GM18868 (cell line): ENCODE results near the gene CAD.

Source experiments
- ATAC-seq: cut with Tn5 transposase; IDR thresholded peaks from one replicate; pipeline ENCODE4 v1.9.1; 2021; ENCODE audit warnings: mild to moderate bottlenecking, moderate library complexity; ENCODE audit not compliant: unreplicated experiment

The CAD gene

DNA sequence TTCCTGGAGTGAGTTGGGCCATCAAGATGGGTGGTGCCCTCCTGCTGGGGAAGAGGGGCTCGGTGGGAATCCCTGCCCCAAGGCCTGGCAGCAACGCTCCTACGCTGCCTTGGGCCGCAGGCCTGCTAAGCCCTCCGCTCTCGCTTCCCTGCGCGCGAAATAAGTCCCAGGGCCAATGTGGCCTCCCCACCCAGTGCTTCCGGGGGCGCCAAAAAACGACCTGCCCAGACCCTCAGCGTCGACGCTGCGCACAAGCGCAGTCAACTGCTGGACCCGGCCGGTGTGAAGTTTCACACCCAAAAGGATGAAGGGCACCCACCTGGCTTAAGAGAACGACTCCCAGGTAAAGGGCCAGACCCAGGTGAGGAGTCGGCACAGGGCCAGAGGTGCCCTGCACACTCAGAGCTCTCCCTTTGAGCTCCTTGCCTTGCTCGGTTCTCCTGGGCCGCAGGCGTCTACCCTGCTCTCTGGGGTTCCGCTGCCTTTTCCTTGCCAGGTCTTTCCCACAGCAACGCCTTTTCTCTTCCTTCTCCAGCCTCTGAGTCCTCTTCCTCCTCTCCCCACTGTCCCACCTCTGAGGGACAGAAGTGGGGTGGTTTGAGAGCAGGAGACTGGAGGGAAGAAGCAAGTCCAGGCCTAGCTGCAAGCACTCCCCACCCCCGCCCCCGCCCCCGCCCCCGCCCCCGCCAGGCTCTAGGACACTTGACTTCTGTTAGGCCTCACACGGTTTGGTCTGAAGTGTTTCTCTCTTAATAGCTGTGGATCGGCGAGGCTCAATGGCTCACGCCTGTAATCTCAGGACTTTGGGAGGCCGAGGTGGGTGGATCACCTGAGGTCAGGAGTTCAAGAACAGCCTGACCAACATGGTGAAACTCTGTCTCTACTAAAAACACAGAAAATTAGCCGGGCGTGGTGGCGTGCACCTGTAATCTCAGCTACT is 58.3 kb downstream of the CAD start, which contains the start of gene DNAJC5G:
Gene DNAJC5G (plus strand): TSS at position 223 of the 940 bp plus-strand sequence. CDS start 1,296 bp downstream, outside the sequence.
- no peak for ATAC-seq

DNA sequence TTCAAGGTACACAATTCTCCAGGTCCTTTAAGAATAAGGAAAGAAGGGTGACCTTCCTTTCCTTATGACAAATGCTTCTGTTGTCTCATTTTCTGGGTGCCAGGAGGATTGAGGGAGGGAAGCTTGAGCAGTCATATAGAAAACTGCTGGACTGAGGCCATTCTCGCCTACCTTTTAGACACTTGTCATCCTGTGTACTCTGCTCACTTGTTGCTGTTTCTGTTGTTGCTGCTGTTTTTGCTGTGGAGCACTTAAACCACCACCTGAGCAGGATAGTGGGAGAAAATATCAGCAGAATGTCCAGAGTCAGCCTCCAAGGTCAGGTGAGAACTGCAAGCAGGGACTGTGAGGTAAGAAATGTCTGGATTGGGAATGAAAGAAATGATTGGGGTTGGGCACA is 60.8 kb downstream of the CAD start:
- ATAC-seq: no peak

DNA sequence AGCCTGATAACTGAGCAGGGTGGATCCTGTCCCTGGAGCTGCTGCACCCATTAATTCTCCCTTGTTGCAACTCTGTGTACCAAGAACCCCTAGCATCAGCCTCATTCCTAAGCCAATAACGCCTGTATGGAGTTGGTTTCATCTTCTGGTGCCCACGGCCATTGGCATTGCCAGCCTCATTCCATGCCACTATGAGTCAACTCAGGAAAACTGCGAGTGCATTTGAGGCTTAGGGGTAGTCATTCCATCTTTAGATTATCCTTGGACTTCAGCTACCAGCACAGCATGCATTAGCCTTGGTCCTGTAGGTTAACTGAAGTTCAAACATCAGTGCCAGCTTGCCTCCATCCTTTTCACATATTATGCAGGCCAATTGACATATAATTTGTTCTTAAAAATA is 63.7 kb downstream of the CAD start:
- no peak for ATAC-seq

DNA sequence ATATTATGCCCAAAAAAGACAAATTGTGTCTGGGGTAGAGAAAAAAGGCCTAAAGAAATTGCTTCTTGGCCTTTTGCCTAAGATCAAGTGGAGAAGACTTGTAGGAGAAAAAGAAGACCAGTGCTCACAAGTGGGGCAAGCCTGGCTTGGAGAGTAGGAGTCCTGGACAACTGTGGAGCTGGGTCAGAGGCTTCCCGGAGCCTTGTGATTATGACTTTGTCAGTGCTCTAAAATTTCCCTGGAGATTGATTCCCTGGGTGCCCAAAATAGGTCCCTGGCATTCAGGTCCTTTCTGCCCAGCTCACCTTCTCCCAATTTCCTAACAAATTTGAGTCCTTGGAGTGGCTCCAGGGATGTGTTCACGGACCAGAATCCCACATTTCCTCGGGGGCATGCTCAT is 64.3 kb downstream of the CAD start:
- no peak for ATAC-seq

DNA sequence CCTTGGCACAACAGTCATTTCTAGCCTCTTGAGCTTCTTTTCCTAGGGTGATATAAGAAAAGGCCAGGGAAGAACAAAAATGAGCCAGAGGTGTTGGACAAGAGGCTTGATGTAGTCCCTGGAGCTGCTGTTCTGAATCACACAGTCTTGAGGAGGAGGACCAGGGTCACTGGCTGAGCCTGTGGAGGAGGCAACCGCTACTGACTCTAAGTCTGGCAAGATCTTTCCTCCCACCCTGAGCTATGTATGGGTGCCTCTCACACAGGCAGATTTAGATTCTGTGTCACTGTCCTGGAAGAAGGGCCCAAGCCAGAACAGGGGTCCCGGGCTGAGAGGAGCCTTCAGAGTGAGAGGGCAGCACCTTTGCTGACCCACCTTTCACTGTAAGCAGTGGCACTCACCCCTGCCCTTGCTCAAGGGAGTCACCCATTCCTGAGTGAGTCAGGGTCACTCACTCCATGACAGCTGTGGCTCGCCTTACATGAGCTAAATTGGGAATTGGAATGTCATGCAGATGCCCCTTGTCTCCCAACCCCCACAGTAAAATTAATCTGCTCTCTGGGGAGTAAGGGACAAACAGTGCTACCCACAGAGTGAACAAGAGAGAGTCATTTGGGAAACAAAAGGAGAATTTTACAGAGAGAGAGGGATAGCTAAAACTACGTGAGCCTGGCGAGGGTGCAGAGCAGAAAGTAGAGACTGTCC is 64.8 kb downstream of the CAD start, which contains the start of gene TRIM54:
Gene TRIM54 (plus strand): TSS at position 575 of the 705 bp plus-strand sequence. CDS start 303 bp downstream, outside the sequence.
- no peak for ATAC-seq

DNA sequence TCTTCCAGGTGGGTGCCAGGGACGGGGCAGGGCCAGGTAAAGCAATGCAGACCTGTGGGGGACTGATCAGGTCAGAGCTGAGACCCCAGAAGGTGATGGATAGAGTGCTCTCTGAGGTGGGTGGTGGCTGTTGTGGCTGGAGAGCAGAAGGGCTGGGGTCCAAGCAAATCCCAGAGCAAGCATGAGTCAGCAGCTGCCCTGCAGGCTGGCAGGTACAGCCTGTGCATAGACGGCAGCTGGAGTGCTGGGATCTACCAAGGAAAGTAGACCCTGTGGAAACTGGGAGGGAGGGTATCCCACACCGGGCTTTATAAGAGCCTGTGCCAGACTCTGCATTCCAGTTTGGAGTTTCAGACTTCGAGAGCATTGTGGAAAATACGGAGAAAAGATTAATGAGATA is 65.7 kb downstream of the CAD start:
- no peak for ATAC-seq

DNA sequence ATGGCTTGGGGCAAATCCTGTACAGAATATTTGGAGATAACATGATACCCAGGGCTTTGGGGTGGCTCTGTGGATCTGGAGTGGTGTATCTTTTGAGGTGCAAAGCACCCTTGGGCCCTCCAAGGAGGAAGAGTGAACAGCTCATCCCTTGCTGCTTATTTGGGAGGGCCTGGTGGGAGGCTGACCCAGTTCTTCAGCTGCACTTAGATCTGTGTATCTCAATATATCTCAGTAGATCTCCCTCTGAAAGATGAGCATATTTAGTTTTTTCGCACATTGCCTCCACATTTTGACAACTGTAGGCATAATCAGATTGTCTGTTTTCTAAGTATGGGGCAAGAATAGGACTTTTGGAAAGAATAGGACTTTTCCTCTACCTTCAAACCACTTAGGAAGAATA is 67.8 kb downstream of the CAD start:
- ATAC-seq: no peak

DNA sequence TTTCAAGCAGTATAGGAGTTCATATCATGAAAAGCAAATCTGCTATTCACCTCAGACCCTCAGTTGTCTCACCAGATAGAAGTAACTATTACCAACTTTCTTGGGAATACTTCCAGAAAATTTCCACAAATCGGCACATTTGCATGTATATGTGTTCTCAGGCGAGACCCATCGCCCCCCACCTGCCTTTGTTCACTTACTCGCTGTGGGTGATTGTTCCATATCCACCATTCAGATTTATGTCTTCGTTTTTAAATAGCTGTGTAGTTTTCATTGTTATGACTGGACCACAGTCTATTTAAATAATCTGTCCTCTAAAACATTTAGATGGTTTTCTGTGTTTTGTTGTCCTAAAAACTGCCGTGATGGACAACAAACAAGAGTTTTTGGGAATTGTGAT is 68.3 kb downstream of the CAD start:
- ATAC-seq: no peak

DNA sequence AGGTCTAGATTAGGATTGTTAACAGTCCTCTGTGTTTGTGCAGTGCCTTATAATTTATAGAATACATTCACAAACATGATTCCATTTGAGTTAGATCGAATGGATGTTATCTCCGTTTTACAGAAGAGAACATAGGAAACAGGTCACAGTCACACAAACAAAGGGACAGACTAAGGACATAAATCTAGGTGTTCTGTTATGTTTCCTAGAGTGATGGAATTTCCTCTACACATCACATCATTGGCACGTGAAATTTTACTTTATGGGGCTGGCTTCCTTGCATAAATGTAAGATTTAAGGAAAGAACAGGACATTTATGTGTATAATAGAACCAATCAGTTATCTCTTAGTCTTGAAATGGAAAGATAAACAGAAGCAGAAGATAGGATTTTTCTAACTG is 71.4 kb downstream of the CAD start:
- no peak for ATAC-seq

DNA sequence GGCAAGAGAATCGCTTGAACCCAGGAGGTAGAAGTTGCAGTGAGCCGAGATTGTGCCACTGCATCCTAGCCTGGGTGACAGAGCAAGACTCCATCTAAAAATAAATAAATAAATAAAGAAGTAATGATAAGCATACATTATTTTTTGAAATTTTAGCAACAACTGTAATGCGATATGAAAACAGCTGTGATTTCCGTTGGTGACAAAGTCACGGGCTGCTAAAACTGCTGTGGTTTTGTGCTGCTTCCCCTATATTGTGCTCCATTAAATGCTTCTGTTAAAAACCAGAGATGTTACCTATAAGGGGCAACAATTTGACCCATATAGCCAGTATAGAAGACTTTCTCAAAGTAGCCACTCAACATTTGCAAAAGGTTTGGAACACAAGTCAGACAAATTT is 73.4 kb downstream of the CAD start:
- no peak for ATAC-seq

DNA sequence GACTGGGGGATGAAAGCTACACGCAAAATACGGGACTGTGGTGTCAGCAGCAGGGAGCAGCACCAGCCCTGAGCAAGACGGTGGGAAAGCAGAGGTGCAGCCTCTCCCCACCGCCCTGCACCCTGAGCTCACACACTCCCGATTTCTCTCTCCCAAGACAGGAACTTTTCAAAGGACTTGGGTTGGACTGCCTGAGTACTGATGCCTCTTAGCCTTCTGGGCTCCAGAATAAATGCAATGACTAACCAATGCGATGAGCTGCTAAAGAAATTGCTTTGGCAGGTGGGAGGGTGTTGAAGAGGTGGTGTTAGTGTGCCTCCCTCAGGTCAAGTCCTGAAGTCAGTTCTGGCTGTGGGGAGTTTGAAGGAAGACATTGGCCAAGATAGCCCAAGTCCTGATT is 74.7 kb downstream of the CAD start:
- no peak for ATAC-seq
